ENCODE results near the gene MZF1. TPM values are rescaled to one million over a fixed set of nuclear protein-coding genes. Genes with fewer than 3 reads are reported as not detected.
"Not testable (repeated sequence)": the region's sequence is repeated elsewhere in the genome, so short reads cannot be mapped to it uniquely, and the experiment has no call there.

Gene MZF1
- polyA plus RNA-seq, 1 donor from 2014 or later = 11.5 TPM

GRCh38 chr19:58544591-58545285, 28.4 kb downstream of the MZF1 start:
- peaks cover 19 to 25% (median 20%) of the 10 kb centered on the region in 3 donors for H3K4me1 Mint-ChIP-seq
- peaks cover 7% of the 10 kb centered on the region for H3K36me3 Mint-ChIP-seq
- H3K27ac Mint-ChIP-seq = peak overlapping the region; percentile 86 to 100 (median 98)
- H3K4me3 Mint-ChIP-seq = peak overlapping the region; percentile 96 to 99 (median 98)
- no peaks in the 10 kb centered on the region for H3K9me3 Mint-ChIP-seq
- peaks cover 4% of the 10 kb centered on the region for H3K27me3 Mint-ChIP-seq

- H3K36me3 Mint-ChIP-seq = peaks cover 7% of the 10 kb centered on the region
- H3K4me3 Mint-ChIP-seq = peak within 1 kb of the TSS; percentile 96 to 99 (median 98)
- H3K27ac Mint-ChIP-seq = peak within 1 kb of the TSS; percentile 98 to 100 (median 99)
These were observed 29.1 kb downstream of the MZF1 start, which contains the start of gene TRIM28 for GRCh38 chr19:58543826-58544590. Gene TRIM28, plus strand, starts transcription at chr19:58544064. Its CDS starts 694 bp downstream, at chr19:58544758.

GRCh38 chr19:58542641-58543372, 30.3 kb downstream of the MZF1 start:
- Mint-ChIP-seq H3K4me3 (peak overlapping the region in 3 of 4 donors; percentile 8 to 79 (median 43)), H3K4me1 (peaks cover 22 to 25% (median 24%) of the 10 kb centered on the region in 3 donors)
- H3K27ac Mint-ChIP-seq, H3K36me3 Mint-ChIP-seq, H3K9me3 Mint-ChIP-seq, H3K27me3 Mint-ChIP-seq: not testable (repeated sequence)

More at GRCh38 chr19:58543826-58544590, 29.1 kb downstream of the MZF1 start, which contains the start of gene TRIM28:
- H3K4me1 Mint-ChIP-seq = peaks cover 19 to 25% (median 20%) of the 10 kb centered on the region in 3 donors
- peaks cover 4% of the 10 kb centered on the region for H3K27me3 Mint-ChIP-seq
- H3K9me3 Mint-ChIP-seq = no peaks in the 10 kb centered on the region

- H3K36me3 Mint-ChIP-seq, H3K9me3 Mint-ChIP-seq: not testable (repeated sequence)
- peak overlapping the region in 1 of 3 donors; percentile 10 for H3K27ac Mint-ChIP-seq
- peaks cover 7 to 15% (median 9%) of the 10 kb centered on the region in 3 donors for H3K4me1 Mint-ChIP-seq
- H3K27me3 Mint-ChIP-seq = peaks cover 16% of the 10 kb centered on the region
- peak overlapping the region in 1 of 4 donors; percentile 68 for H3K4me3 Mint-ChIP-seq
These were observed 34.0 kb downstream of the MZF1 start for GRCh38 chr19:58539169-58539559.

- H3K27me3 Mint-ChIP-seq = peaks cover 15% of the 10 kb centered on the region
- no peaks in the 10 kb centered on the region for H3K9me3 Mint-ChIP-seq
- peak overlapping the region in 1 of 3 donors; percentile 10 for H3K27ac Mint-ChIP-seq
- H3K4me1 Mint-ChIP-seq = peaks cover under 1 to 13% (median 4%) of the 10 kb centered on the region in 3 donors
- peak overlapping the region; percentile 41 to 87 (median 64) for H3K4me3 Mint-ChIP-seq
- peaks cover 2% of the 10 kb centered on the region for H3K36me3 Mint-ChIP-seq
These were observed 34.6 kb downstream of the MZF1 start for GRCh38 chr19:58538257-58539168.

- peaks cover 17% of the 10 kb centered on the region for H3K27me3 Mint-ChIP-seq
- H3K36me3 Mint-ChIP-seq = no peaks in the 10 kb centered on the region
- peaks cover 0 to 14% (median 2%) of the 10 kb centered on the region in 3 donors for H3K4me1 Mint-ChIP-seq
- H3K9me3 Mint-ChIP-seq = no peaks in the 10 kb centered on the region
- peak overlapping the region in 1 of 3 donors; percentile 28 for H3K27ac Mint-ChIP-seq
- peak overlapping the region; percentile 41 to 87 (median 58) for H3K4me3 Mint-ChIP-seq
These were observed 36.0 kb downstream of the MZF1 start for GRCh38 chr19:58536852-58537798.

GRCh38 chr19:58535857-58536256, 37.3 kb downstream of the MZF1 start:
- peaks cover 8 to 23% (median 10%) of the 10 kb centered on the region in 3 donors for H3K4me1 Mint-ChIP-seq
- no peak overlapping the region for H3K27ac Mint-ChIP-seq
- H3K4me3 Mint-ChIP-seq = no peak overlapping the region
- no peaks in the 10 kb centered on the region for H3K9me3 Mint-ChIP-seq
- H3K36me3 Mint-ChIP-seq = no peaks in the 10 kb centered on the region
- H3K27me3 Mint-ChIP-seq = peaks cover 17% of the 10 kb centered on the region

- Mint-ChIP-seq H3K36me3 (peaks cover 2% of the 10 kb centered on the region), H3K4me3 (peak overlapping the region in 3 of 4 donors; percentile 37 to 65 (median 38))
These were observed 41.9 kb downstream of the MZF1 start for GRCh38 chr19:58531034-58531840.

GRCh38 chr19:58529405-58529804, 43.7 kb downstream of the MZF1 start:
- peaks cover 9 to 17% (median 10%) of the 10 kb centered on the region in 3 donors for H3K4me1 Mint-ChIP-seq
- H3K36me3 Mint-ChIP-seq = peaks cover 2% of the 10 kb centered on the region
- H3K27ac Mint-ChIP-seq = no peak overlapping the region
- no peak overlapping the region for H3K4me3 Mint-ChIP-seq
- H3K9me3 Mint-ChIP-seq = no peaks in the 10 kb centered on the region
- H3K27me3 Mint-ChIP-seq = peaks cover 5% of the 10 kb centered on the region

More at GRCh38 chr19:58531034-58531840, 41.9 kb downstream of the MZF1 start:
- no peak overlapping the region for H3K27ac Mint-ChIP-seq
- peaks cover 5% of the 10 kb centered on the region for H3K27me3 Mint-ChIP-seq
- H3K9me3 Mint-ChIP-seq = no peaks in the 10 kb centered on the region
- H3K4me1 Mint-ChIP-seq = peaks cover 9 to 20% (median 10%) of the 10 kb centered on the region in 3 donors

GRCh38 chr19:58522709-58523108, 50.4 kb downstream of the MZF1 start:
- Mint-ChIP-seq H3K27ac (peak overlapping the region in 2 of 3 donors; percentile 50 to 77), H3K36me3 (peaks cover 2% of the 10 kb centered on the region), H3K27me3 (peaks cover 2% of the 10 kb centered on the region)

GRCh38 chr19:58521651-58522050, 51.5 kb downstream of the MZF1 start:
- H3K9me3 Mint-ChIP-seq = peaks cover 0 to 2% (median 0%) of the 10 kb centered on the region in 3 donors
- peak overlapping the region in 3 of 4 donors; percentile 39 to 69 (median 52) for H3K4me3 Mint-ChIP-seq
- H3K27me3 Mint-ChIP-seq = peaks cover 2% of the 10 kb centered on the region
- peaks cover 17 to 20% (median 17%) of the 10 kb centered on the region in 3 donors for H3K4me1 Mint-ChIP-seq
- H3K27ac Mint-ChIP-seq = peak overlapping the region in 1 of 3 donors; percentile 57
- H3K36me3 Mint-ChIP-seq = no peaks in the 10 kb centered on the region

More at GRCh38 chr19:58522709-58523108, 50.4 kb downstream of the MZF1 start:
- H3K4me3 Mint-ChIP-seq = peak overlapping the region in 1 of 4 donors; percentile 68
- H3K4me1 Mint-ChIP-seq = peaks cover 17 to 20% (median 17%) of the 10 kb centered on the region in 3 donors
- H3K9me3 Mint-ChIP-seq = peaks cover 0 to 2% (median 0%) of the 10 kb centered on the region in 3 donors

GRCh38 chr19:58520257-58520599, 52.9 kb downstream of the MZF1 start:
- peaks cover 2% of the 10 kb centered on the region for H3K27me3 Mint-ChIP-seq
- H3K4me1 Mint-ChIP-seq = peaks cover 20 to 23% (median 22%) of the 10 kb centered on the region in 3 donors
- H3K27ac Mint-ChIP-seq = peak overlapping the region; percentile 97 to 98 (median 97)
- H3K36me3 Mint-ChIP-seq = no peaks in the 10 kb centered on the region
- H3K4me3 Mint-ChIP-seq = peak overlapping the region; percentile 95 to 99 (median 98)
- H3K9me3 Mint-ChIP-seq = peaks cover 0 to 2% (median 0%) of the 10 kb centered on the region in 3 donors

Data from IgD-negative memory B cell (primary cell).